Stimulated activated CD4-positive, alpha-beta T cell treated with anti-CD3 and anti-CD28 coated beads, TNF-alpha, amount 100 ng/mL, for 4 hours (primary cell): ENCODE measurements around the gene CEP57L1.

Experiments
- DNase-seq, 3 experiments: peaks; one replicate each; pipeline ENCODE4 v3.0.0-alpha.2; 2020; ENCODE audit warnings: low read depth in 3 of 3

CEP57L1 gene

DNA sequence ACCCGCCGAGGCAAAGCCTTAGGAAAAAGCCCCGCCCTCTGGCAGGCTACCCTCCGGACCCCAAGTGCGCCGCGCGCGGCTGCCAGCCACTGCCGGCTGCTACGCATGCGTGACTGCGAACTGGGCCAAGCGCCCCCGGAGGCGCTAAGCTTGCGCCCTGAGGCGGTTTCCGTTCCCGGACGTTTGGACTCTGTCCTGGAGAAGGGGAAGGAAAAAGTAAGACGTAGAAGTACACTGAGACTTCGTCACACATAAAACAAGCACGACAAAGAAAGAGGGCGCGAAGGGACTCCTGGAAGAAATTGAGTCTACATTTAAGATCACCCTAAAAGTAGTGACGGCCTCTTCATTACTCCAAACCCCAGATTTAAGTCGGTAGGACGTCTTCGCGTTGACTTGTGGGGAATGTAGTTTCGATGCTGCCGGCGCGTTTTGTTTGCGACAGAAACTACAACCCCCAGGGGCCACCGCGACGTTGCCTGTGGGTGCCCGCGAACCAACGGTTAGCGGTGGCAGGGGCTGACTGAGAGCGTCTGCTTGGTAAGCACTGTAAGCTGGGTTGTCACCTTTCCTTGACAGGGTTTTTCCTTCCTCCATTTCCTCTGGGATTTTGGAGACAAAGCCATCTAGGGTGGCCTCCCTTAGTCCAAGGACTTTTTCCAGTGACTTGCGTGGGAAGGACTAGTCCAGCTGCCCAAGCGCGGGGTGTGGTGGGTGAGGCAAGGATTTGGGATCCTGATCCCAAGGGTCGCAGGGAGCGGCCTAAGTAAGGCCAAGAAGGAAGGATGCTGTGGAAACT lies at the start of gene CEP57L1:
Gene CEP57L1 (plus strand): TSS at position 472 of the 799 bp plus-strand sequence. CDS start 49,715 bp downstream, outside the sequence.
- peak; percentile 86 to 91 (median 87) for DNase-seq

DNA sequence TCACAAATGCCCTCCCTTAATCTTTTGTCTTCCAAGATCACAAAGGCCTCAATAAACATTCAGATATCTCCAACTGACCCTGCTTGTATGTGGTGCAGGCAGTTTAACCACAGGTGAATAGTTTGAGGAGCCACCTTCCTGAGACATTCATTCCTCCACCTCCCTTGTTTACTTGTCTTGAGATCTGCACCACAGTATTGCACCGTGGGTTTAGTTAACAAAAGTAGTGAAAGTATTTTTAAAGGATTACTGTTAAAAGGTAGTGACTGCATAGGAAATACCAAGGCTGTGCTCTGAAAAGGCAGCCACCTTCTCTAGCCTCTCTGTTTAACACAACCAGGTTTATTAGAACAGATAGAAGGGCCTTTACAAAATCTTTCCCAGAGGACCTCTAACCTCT lies 47.1 kb upstream of the CEP57L1 start:
- no peak for DNase-seq

DNA sequence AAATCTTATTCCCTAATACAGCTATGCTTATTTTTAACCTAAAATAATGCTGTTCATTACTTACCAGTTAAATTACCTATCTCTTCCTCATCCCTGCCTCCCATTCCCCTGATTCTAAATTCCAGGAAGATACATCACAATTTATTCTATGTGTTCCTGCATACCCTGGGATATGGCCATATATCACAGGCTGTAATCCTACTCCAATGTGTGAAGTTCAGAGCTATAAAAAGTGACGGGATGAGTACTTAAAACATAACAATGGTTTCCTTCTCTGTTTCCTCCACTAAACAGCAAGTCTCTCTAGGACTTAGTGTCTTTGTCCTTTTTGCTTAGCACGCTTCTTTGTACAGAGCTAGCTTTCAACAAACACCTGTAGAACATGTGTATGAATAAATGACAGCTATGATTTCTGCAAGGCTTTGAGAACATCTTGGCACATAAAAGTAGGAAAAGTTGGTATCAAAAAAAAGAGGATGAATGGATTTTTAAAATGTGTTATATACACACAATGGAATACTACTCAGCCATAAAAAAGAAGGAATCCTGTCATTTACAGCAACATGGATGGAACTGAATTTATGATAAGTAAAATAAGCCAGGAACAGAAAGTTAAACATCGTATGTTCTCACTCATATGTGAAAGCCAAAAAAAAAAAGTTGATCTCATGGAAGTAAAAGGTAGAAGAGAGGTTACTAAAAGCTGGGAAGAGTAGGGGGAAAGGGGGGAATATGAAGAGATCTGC lies 46.5 kb upstream of the CEP57L1 start:
- no peak for DNase-seq

DNA sequence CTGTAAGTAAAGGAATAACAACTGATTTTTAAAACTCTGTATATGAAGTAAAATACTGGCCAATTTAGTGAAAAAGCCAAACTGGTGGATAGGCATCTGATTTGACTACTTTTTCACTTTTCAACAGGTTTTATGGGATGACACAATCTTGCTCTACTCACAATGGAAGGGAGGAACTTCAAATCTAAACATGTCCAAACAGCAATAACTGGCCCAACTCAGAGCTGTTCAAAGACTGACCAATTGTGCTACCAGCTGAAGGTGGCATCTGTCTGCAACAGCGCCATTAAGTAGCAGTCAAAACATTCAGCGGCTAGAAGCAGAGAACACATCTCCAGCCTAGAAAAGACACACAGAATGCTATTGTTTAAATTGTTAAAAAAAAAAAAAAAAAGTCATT lies 45.3 kb upstream of the CEP57L1 start:
- DNase-seq: no peak

DNA sequence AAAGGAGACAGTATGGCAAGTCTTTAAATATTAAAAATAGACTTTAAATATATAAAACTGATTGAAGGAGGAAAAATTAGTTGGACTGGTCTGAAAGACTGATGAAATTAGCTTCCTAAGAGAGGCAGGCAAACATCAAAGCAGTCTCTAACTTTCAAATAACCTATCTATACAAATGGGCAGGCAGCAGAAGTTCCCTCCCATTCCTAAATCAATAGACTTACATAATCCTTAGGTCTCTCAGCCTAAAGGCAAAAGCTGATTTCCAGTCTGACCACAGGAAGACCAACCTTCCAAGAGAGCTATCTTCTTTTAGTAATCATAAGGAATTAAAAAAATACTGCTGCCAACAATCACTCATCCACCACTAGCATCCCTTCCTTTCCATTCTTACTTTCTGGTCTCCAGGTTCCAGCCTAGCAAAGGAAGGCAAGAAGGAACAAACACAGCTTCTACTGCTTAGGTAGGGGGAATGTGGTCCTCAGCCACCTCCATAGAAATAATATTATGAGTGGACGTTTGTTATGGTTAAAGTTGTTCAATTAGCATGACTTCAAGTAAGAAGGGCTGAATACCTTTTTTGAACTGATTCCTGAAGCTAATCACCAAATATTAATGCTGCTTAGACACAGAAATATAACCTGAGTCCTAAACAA lies 44.7 kb upstream of the CEP57L1 start:
- no peak for DNase-seq

DNA sequence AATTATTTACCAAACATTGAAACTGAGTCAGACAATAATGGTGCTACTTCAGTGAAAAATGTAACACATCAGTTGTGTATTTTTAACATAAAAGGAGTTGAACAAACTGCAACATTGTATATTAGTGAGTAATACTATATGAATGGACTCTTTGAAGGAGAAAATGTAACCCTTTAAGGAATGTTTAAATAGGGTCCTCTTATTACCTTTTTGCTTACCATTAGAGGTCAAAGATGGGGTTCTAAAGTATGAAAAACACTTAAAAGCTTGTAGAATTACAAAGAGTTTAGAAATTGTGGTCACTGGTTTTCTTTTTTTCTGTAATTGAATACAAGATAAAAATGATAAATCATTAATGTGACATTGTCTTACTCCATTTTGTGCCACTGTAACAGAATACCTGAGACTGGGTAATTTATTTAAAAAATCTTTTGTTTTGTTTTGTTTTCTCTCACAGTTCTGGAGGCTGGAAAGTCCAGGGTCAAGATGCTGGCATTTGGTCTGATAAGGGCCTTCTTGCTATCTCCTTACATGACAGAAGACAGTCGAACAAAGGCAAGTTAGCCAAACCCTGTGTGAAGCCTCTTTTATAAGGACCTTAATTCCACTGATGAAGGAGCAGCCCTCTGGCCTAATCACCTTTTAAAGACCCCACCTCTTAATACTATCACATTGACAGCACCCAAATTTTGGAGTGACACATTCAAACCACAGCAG lies 43.8 kb upstream of the CEP57L1 start:
- no peak for DNase-seq

DNA sequence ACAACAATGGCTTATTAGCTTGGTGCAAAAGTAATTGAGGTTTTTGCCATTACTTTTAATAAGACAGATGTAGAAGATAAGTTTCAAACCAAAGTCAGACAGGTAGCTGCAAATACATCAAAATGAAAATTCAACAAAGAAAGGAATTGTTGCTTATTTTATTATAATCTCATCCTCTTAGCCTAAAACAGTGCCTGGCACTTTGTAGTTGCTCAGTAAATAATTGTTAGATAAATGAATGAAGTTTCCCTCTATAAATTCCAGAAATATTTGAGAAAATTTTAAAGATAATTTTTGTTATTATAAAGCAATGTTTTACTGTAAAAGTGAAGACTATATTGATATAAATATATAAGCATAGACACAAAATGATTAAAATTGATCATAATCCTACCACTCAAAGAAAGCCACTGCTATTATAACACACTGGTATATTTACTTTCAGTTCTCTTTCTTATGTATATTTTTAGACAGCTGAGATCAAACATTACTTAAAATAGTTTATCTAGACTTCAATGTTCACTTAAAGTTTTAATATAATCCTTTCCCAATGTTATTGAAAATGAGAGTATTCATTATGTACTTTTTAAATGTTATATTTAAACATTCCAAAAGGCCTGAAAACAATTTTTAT lies 43.2 kb upstream of the CEP57L1 start:
- DNase-seq: no peak

DNA sequence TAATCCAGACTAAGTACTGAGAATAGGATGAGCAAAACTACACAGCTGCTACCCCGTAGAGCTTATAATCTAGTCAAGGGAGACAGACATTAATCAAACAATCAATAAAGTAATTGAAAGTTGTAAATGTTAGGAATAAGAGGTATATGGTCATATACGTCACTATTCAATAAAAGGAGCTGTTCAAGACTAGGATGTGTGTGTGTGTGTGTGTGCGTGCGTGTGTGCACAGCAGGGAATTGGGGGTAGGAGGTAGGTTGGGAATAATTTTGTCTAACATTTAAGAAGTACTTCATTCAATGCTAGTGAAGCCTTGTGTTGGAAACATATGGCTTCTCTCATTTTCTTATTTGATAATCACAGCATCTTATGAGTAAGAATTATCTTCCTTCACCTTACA lies 42.5 kb upstream of the CEP57L1 start:
- no peak for DNase-seq

DNA sequence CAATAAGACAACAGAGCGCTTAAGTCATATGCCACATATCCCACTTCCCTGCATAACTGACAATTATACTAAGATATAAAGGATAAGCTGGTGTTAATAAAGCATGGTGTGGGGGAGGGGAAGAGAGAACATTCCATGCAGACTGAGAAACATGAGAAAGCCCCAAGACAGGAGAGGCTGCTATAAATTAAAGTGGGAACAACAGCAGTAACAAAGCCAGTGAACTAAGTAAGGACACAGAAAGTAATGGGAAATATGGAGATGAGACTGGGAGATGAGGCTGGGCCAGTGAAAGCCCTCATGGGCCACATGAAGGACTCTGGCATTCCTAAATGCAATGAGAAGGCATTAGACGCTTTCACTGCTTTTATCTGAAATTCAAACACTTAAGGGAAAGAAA lies 42.0 kb upstream of the CEP57L1 start:
- DNase-seq: no peak

DNA sequence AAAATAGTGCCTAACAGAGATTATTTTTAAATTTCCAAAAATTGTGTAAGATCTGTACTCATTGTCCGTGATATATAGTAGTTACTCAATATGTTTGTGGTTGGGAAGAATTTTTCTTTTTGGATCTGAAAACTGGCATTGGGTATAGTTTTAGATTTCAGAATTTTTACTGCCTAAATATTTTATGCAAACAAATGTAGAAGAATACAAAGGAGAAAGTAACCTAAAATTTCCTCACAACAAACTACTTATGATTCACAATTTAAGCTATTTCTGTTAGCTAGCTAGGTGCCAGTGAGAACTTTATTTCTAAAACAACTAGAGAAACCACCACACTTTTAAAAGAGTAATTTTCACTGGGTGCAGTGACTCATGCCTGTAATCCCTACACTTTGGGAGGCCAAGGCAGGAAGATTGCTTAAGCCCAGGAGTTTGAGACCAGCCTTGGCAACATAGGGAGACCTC lies 39.5 kb upstream of the CEP57L1 start:
- DNase-seq: no peak

DNA sequence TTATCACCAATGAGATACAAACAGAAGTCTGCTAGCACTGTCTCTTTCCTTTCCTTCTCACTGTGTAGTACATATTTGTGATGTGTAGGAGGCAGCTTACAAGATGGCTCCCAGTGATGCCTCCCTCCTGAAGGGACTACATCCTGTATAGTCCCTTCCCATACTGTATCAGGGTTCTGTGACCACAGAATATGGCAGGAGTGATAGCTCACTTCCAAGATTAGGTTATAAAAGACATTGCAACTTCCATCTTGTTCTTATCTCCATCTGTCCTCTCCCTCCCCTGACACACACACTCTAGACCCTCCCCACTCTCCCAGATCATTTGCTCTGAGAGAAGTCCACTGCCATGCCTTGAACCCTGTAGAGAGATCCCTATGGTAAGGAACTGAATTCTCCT lies 38.6 kb upstream of the CEP57L1 start:
- no peak for DNase-seq

DNA sequence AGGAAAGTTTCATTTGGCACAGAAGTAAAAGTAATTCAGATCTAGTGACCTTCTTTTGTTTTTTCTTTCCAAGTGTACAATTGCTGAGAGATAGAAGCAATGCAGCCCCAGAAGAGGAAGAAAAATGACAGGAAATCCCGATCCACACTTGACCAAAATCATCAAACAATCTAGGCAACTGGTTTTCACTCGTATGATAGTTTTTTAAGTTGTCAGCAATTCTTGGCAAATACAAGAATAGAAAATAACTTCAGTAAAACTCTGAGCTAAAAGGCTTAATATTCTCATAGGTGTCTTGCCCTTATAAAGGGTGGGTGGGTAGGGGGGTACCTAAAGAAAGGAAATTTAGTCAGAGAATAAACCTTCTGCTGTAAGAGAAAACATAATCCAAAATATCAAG lies 36.7 kb upstream of the CEP57L1 start:
- DNase-seq: no peak

DNA sequence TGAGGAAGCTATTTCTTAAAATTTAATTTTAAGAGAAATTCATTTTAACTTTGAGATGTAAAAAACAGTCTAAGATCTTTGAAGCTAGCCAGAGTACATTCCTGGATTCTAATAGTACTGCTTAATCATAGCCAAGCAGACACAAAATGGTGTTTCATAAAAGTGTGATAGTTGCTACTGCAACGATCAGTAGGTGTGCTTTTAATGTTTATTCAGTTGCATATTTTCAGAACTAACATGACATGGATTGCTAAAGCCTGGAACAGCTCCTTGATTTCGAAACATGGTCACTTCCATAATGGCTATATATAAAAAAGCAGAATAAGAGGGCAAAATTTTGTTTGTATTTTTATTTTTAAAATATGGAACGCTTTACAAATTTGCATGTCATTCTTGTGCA lies 36.2 kb upstream of the CEP57L1 start:
- no peak for DNase-seq

DNA sequence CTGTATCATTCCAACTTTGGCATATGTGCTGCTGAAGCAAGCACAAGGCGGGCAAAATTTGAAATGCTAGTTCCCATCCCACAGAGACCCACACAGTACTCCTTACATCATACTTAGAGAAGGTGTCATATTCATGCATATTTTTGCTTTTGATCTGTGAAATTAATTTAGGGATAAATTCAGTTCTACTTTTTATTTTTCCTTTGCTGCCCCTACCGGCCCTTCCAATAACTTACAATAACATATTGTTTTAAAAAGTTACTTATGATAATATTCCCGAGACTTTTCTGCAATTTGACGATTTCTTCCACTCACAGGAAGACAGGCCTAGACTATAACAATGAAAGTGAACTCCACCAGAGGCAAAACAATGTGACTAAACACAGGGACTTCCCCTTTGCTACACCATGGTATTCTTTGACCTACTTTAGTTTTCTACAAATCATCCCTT lies 35.7 kb upstream of the CEP57L1 start:
- no peak for DNase-seq

DNA sequence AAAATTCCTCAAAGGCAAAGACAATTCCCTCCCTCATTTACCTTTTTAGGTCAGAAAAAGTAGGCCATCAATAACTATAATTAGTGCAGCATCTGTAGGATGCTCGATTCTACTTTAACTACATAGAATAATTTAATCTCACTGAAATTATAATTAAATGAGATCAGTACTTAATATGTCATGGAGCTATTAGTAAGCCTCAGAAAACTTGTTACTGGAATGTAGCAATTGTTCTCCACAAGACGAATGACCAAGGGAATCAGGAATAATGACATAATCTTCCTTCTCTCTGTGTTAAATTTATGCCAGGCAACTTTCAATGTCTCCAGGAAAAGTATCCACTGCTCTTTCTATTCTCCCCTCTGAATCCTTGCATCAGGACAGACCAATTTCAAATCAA lies 34.7 kb upstream of the CEP57L1 start:
- no peak for DNase-seq

DNA sequence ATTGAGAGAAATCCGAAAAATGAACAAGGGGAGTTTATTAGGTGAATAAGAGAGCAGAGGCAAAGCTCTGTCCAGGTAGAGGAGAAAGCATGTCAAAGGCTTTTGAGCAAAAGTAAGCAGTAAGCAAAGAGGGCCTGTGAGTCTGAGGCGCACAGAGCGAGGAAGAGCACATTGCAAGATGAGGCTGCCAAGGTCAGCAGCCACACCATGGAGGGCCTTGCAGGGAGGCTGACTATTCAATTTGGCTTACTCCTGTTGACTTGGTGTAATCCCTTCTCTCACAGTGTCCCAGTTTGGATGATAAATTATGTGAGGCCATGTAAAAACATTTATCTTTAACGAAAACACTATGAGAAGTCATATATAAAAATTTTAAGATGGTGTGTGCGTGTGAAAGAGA lies 33.1 kb upstream of the CEP57L1 start:
- DNase-seq: no peak

DNA sequence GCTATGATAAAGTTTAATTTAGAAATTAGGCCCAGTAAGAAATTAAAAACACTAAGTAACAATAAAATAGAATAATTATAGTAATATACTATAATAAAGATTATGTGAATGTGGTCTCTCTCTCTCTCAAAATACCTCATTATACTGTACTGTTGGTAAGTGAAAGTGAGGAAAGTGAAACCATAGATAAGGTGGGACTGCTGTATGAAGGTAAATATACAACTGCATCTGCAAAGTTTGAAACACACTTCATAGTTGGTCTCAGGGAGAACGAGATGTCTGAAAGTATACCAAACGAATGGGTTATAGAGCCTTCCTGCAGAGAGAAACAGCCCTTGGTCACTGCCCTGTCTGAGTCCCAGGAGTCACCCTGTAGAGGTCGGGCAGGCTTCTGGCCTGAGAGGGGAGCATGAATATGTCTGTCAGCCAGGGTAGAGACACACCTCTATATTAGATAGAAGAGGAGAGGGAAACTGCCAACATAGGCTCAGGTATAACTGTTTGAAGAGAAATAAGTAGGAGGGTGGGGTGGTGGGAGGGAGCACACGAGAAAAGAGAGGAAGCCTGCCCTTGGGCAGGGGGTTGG lies 32.4 kb upstream of the CEP57L1 start:
- no peak for DNase-seq

DNA sequence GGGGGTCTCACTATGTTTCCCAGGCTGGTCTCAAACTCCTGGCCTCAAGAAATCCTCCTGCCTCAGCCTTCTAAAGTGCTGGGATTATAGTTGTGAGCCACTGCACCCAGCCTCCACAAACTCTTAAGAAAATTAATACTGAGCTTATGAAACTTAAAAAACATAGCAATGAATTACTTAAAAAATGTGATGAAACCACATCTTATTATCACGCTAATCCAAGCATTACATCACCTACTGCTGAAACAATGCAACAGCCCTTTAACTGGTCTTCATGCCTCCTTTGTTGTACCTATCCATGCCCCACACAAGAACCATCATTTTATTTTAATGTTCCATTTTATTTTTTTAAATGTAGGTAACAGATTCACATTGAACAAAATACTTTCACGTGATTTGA lies 25.6 kb upstream of the CEP57L1 start:
- DNase-seq: no peak

DNA sequence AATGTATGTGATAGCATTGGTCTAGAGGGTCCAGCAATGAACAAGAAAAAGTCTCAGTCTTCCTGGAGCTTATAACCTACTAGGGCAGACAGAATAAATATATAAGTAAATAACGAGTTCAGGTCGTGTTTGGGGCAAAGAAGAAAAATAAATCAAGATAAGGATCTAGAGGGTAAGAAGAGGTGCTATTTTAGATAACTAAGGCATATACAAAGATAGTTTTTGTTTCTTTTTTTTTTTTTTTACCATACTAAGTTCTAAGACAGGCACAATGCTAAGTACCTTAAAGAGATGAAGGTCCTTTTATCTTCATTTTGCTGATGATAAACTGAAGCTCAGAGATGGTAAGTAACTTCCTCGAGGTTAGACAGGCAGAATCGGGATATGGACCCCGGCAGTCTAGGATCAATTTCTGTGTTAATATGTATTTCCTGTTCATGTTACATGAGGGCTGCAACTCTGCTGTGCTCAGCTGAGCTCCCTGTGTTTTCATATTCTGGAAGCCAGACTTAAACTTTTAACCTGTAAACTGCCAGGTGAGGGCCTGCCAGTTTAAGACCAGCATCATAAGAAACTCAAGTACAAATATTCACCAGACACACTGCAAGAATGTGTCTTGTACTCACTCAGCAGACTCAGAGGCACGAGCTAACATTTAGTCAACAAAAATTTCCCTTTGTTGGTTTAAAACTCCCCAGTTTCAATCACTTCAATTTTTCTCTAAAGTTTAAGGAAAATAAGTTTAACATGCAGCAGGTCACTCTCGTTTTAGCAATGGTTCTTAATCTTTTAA lies 24.0 kb upstream of the CEP57L1 start:
- no peak for DNase-seq
